Keratinocyte (primary cell): ENCODE measurements around the gene CSRP1. TPM values are rescaled to one million over a fixed set of nuclear protein-coding genes. Genes with fewer than 3 reads are reported as not detected.

ENCODE experiments used
- DNase-seq: peaks from one replicate; pipeline ENCODE4 v3.0.0-alpha.2; 2011; ENCODE audit warnings: low read depth, missing footprints, low spot score
- FAIRE-seq: peaks from 2 replicates; lab custom pipeline; 2011; peaks lifted over from hg19 to GRCh38; lab: Jason Lieb, UNC
- H2AFZ ChIP-seq: 2 replicates; pipeline ENCODE4 v1.6.0; 2012; ENCODE audit warnings: low read length, control low read depth, inconsistent platforms; ENCODE audit not compliant: control insufficient read depth
- H3K27ac ChIP-seq: 2 replicates; pipeline ENCODE4 v1.5.1; 2011; ENCODE audit warnings: low read length; ENCODE audit not compliant: control insufficient read depth, insufficient read depth
- H3K27me3 ChIP-seq: 3 replicates; pipeline ENCODE4 v1.6.0; 2011; ENCODE audit warnings: low read length; ENCODE audit not compliant: control insufficient read depth, insufficient read depth; ENCODE audit errors: extremely low read depth
- H3K36me3 ChIP-seq, 2 experiments: 2 replicates in 1 of 2; 3 replicates in 1 of 2; pipeline ENCODE4 v1.5.1; 2011; ENCODE audit warnings: low read length in 2 of 2, mild to moderate bottlenecking in 1 of 2; ENCODE audit not compliant: control insufficient read depth in 2 of 2, insufficient read depth in 2 of 2; ENCODE audit errors: extremely low read depth in 1 of 2
- H3K4me1 ChIP-seq: 3 replicates; pipeline ENCODE4 v1.5.1; 2011; ENCODE audit warnings: low read length; ENCODE audit not compliant: control insufficient read depth, insufficient read depth; ENCODE audit errors: extremely low read depth
- H3K4me2 ChIP-seq: 3 replicates; pipeline ENCODE4 v1.6.0; 2011; ENCODE audit warnings: low read depth, low read length; ENCODE audit not compliant: control insufficient read depth, insufficient read depth; ENCODE audit errors: extremely low read depth
- H3K4me3 ChIP-seq, 3 experiments: fragments of 200-600 bp in 1 of 3; sonication (generic) in 1 of 3; 2 replicates in 2 of 3; 3 replicates in 1 of 3; pipeline ENCODE4 v1.5.1; 2011 to 2016; ENCODE audit warnings: low read length in 3 of 3, mild to moderate bottlenecking in 3 of 3, control low read depth in 2 of 3, inconsistent platforms in 1 of 3, low read depth in 1 of 3, mixed read lengths in 1 of 3, mixed run types in 1 of 3, moderate library complexity in 1 of 3; ENCODE audit not compliant: control insufficient read depth in 2 of 3, insufficient read depth in 2 of 3; ENCODE audit errors: extremely low read depth in 1 of 3
- H3K79me2 ChIP-seq: 2 replicates; pipeline ENCODE4 v1.6.0; 2012; ENCODE audit warnings: low read length; ENCODE audit not compliant: control insufficient read depth, insufficient read depth
- H3K9ac ChIP-seq: 3 replicates; pipeline ENCODE4 v1.6.0; 2011; ENCODE audit warnings: low read length; ENCODE audit not compliant: control insufficient read depth, insufficient read depth; ENCODE audit errors: extremely low read depth
- H3K9me1 ChIP-seq: 3 replicates; pipeline ENCODE4 v1.6.0; 2011; ENCODE audit warnings: low read length; ENCODE audit not compliant: control insufficient read depth, insufficient read depth; ENCODE audit errors: extremely low read depth
- H3K9me3 ChIP-seq: 2 replicates; pipeline ENCODE4 v1.5.1; 2012; ENCODE audit warnings: low read depth, low read length; ENCODE audit not compliant: control insufficient read depth
- H4K20me1 ChIP-seq: 3 replicates; pipeline ENCODE4 v1.6.0; 2011; ENCODE audit warnings: low read length; ENCODE audit not compliant: control insufficient read depth, insufficient read depth; ENCODE audit errors: extremely low read depth
- EZH2 ChIP-seq: IDR thresholded peaks from one replicate; pipeline ENCODE4 v1.6.1; 2012; ENCODE audit warnings: inconsistent platforms, mild to moderate bottlenecking, low read length, moderate library complexity
- dilution Hi-C: fragments of 300-500 bp; cut with MboI; formaldehyde crosslinking; loops from one replicate; pipeline ENCODE4 v1.7.0; 2020; ENCODE audit warnings: low sequenced_read_pairs; ENCODE audit not compliant: extremely low pct_ligation_motif_present
- polyA plus RNA-seq, 5 experiments: library from polyadenylated mRNA; depleted of rRNA in 3 of 5; stranded (reverse) in 3 of 5; stranded (forward) in 1 of 5; unstranded in 1 of 5; fragments of >200 nt; gene quantifications; 1 replicate in 1 of 5; 2 replicates in 3 of 5; 3 replicates in 1 of 5; pipeline versions ENCODE4 v1.2.1 to v1.2.3, GENCODE V29; 2011 to 2012; ENCODE audit warnings: missing spikeins in 2 of 5, low read depth in 1 of 5, low replicate concordance in 1 of 5
- TF ChIP-seq, protein P1 (sequence below), 3 experiments: IDR thresholded peaks in 1 of 3; conservative IDR thresholded peaks in 1 of 3; optimal IDR thresholded peaks in 1 of 3; 2 replicates in 2 of 3; 3 replicates in 1 of 3; pipeline versions ENCODE3 to v1.5.1; 2011; ENCODE audit warnings: low read length in 3 of 3, mild to moderate bottlenecking in 3 of 3, moderate library complexity in 2 of 3, control low read depth in 1 of 3, inconsistent platforms in 1 of 3; ENCODE audit not compliant: insufficient read depth in 2 of 3; ENCODE audit errors: extremely low read depth in 1 of 3

Gene CSRP1
- polyA plus RNA-seq, 1 donor (not counting 4 experiments of a cell fraction or from before 2014, with no cell fraction given) = 168 TPM

DNA sequence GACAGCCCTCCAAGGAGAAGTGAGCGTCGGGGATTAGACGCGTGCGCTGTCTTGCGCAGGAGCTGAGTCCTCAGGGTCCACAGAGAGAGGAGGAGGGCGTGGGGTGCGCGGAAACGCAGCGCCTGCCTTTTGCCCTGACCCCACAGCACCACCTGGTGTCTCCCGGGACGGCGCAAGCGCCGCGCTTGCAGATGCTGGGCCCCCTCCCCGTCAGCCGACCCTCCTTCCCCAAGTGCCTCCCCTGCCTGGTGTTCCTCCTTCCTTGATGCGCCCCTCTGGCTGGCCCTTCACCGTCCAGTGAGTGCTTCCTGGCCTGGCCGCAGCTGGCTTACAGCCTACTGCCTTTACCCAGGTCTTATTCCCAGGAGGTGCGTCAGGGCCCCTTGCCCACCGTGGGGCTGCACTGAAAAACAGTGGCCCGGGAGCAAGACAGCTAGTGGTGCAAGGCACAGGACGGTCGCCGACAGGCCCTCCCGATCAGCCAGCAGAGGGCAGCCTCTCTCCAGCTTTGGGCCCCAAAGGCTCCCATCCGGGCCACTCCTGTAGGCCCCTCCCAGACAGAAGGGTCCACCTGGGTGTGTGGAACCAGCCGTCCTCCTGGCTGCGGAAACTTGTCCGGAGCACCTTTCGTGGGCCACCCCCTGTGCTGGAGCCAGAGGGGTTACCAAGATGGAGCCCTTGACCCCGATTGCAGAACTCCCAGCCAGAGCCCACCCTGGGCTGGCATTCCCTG, 25.0 kb downstream of the CSRP1 start:
- peak overlapping the region in 1 of 3 experiments; percentile 62 for H3K4me3 ChIP-seq
- dilution Hi-C loops = no loop called here
- no peaks in the 10 kb centered on the region for H4K20me1 ChIP-seq
- no peaks in the 10 kb centered on the region for H3K27me3 ChIP-seq
- peaks cover 31% of the 10 kb centered on the region for H3K4me1 ChIP-seq
- no peaks in the 10 kb centered on the region for H3K9me3 ChIP-seq
- H3K9me1 ChIP-seq = no peaks in the 10 kb centered on the region
- no peak overlapping the region for H3K27ac ChIP-seq
- H3K9ac ChIP-seq = peak overlapping the region; percentile 41
- FAIRE-seq = no peak
- H2AFZ ChIP-seq = no peak overlapping the region
- peaks cover 16 to 20% of the 10 kb centered on the region in 2 experiments for H3K36me3 ChIP-seq
- DNase-seq = no peak
- TF ChIP-seq, protein P1, sequence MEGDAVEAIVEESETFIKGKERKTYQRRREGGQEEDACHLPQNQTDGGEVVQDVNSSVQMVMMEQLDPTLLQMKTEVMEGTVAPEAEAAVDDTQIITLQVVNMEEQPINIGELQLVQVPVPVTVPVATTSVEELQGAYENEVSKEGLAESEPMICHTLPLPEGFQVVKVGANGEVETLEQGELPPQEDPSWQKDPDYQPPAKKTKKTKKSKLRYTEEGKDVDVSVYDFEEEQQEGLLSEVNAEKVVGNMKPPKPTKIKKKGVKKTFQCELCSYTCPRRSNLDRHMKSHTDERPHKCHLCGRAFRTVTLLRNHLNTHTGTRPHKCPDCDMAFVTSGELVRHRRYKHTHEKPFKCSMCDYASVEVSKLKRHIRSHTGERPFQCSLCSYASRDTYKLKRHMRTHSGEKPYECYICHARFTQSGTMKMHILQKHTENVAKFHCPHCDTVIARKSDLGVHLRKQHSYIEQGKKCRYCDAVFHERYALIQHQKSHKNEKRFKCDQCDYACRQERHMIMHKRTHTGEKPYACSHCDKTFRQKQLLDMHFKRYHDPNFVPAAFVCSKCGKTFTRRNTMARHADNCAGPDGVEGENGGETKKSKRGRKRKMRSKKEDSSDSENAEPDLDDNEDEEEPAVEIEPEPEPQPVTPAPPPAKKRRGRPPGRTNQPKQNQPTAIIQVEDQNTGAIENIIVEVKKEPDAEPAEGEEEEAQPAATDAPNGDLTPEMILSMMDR (optimal IDR thresholded peaks at IDR 0.05 in 1 of 3, IDR thresholded peaks at IDR 0.05 in 1 of 3, conservative IDR thresholded peaks at IDR 0.05 in 1 of 3; ENCODE audit: extremely low read depth in 1 of 3, insufficient read depth in 2 of 3, low read length in 3 of 3) = peak; percentile 83 to 95 (median 93)
- no peak for TF ChIP-seq EZH2
- H3K4me2 ChIP-seq = peak overlapping the region; percentile 74
- H3K79me2 ChIP-seq = no peaks in the 10 kb centered on the region

DNA sequence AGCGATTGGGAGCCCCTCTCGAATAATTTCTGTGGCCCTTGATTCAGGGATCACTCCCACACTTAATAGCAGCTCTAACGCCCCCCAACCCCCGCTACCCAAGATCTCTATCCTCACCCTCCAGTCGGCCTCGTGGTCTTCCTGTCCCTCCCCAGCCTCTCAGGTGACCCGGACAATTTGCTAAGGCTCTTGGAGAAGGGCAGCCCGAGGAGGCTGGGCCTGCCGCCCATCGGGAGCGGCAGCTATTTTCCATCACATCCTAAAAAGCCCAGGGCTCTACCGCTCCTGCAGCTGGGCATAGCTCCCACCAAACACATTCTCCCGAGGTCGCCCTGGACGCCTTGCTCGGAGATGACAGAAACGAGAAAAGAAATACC, 25.9 kb downstream of the CSRP1 start:
- H3K4me2 ChIP-seq = peak overlapping the region; percentile 74
- FAIRE-seq = no peak
- DNase-seq = no peak
- H3K9me1 ChIP-seq = no peaks in the 10 kb centered on the region
- dilution Hi-C loops = no loop called here
- no peaks in the 10 kb centered on the region for H4K20me1 ChIP-seq
- peak overlapping the region; percentile 41 for H3K9ac ChIP-seq
- peak overlapping the region; percentile 37 for H3K27ac ChIP-seq
- H3K79me2 ChIP-seq = no peaks in the 10 kb centered on the region
- peaks cover 41% of the 10 kb centered on the region for H3K4me1 ChIP-seq
- peak overlapping the region; percentile 9 for H2AFZ ChIP-seq
- H3K9me3 ChIP-seq = no peaks in the 10 kb centered on the region
- H3K27me3 ChIP-seq = no peaks in the 10 kb centered on the region
- peak overlapping the region; percentile 5 to 62 (median 22) for H3K4me3 ChIP-seq
- H3K36me3 ChIP-seq = peaks cover 12 to 16% of the 10 kb centered on the region in 2 experiments
- peak; percentile 23 for TF ChIP-seq EZH2
- TF ChIP-seq, protein P1 (optimal IDR thresholded peaks at IDR 0.05 in 1 of 3, IDR thresholded peaks at IDR 0.05 in 1 of 3, conservative IDR thresholded peaks at IDR 0.05 in 1 of 3; ENCODE audit: extremely low read depth in 1 of 3, insufficient read depth in 2 of 3, low read length in 3 of 3) = no peak
